Spleen (tissue), 11 donors: ENCODE measurements around the gene SUPT20H. TPM values are rescaled to one million over a fixed set of nuclear protein-coding genes. Genes with fewer than 3 reads are reported as not detected.

Source experiments
- DNase-seq: peaks from one replicate; pipeline ENCODE4 v3.0.0-alpha.2; 2020
- H3K27ac ChIP-seq, 8 donors: fragments of 200-600 bp; sonication (generic) in 7 of 8; 1 replicate in 4 of 8; 2 replicates in 4 of 8; pipeline versions ENCODE4 v1.5.0 to v1.8.0; 2016 to 2021; ENCODE audit warnings: inconsistent platforms in 4 of 8, mild to moderate bottlenecking in 4 of 8, moderate library complexity in 1 of 8
- H3K27me3 ChIP-seq, 7 donors: fragments of 200-600 bp; sonication (generic) in 6 of 7; replicated peaks in 1 of 7; 1 replicate in 4 of 7; 2 replicates in 3 of 7; pipeline versions ENCODE4 v1.5.0 to v1.8.0; 2016 to 2021; ENCODE audit warnings: inconsistent platforms in 3 of 7, mild to moderate bottlenecking in 1 of 7
- H3K36me3 ChIP-seq, 6 donors: fragments of 200-600 bp; sonication (generic) in 5 of 6; 1 replicate in 4 of 6; 2 replicates in 2 of 6; pipeline versions ENCODE4 v1.5.0 to v1.8.0; 2016 to 2021; ENCODE audit warnings: inconsistent platforms in 2 of 6
- H3K4me1 ChIP-seq, 6 donors: fragments of 200-600 bp; sonication (generic) in 5 of 6; 1 replicate in 3 of 6; 2 replicates in 3 of 6; pipeline versions ENCODE4 v1.5.0 to v1.8.0; 2016 to 2021; ENCODE audit warnings: inconsistent platforms in 3 of 6
- H3K4me3 ChIP-seq, 8 donors: fragments of 200-600 bp; sonication (generic) in 7 of 8; 1 replicate in 4 of 8; 2 replicates in 4 of 8; pipeline versions ENCODE4 v1.5.0 to v1.8.0; 2016 to 2021; ENCODE audit warnings: inconsistent platforms in 4 of 8, mild to moderate bottlenecking in 4 of 8, moderate library complexity in 2 of 8
- H3K9me3 ChIP-seq, 8 donors: fragments of 200-600 bp; sonication (generic) in 7 of 8; 1 replicate in 4 of 8; 2 replicates in 4 of 8; pipeline versions ENCODE4 v1.5.0 to v1.8.0; 2016 to 2021; ENCODE audit warnings: inconsistent platforms in 4 of 8
- CTCF ChIP-seq, 11 experiments: fragments of 200-600 bp in 7 of 11; fragments of 450-650 bp in 4 of 11; sonication (generic) in 4 of 11; IDR thresholded peaks in 8 of 11; conservative IDR thresholded peaks in 3 of 11; 1 replicate in 7 of 11; 2 replicates in 4 of 11; pipeline versions ENCODE4 v1.4.0 to v1.8.0; 2016 to 2021; ENCODE audit warnings: antibody characterized with exemption in 11 of 11, inconsistent platforms in 4 of 11, mild to moderate bottlenecking in 1 of 11
- POLR2A ChIP-seq, 3 donors: fragments of 450-650 bp; IDR thresholded peaks; one replicate each; pipeline ENCODE4 v1.5.1; 2017; ENCODE audit warnings: antibody characterized with exemption in 3 of 3, mild to moderate bottlenecking in 1 of 3
- POLR2AphosphoS5 ChIP-seq, 3 donors: sonication (generic); formaldehyde crosslinking; IDR thresholded peaks; one replicate each; pipeline ENCODE4 v1.5.1; 2017; ENCODE audit warnings: antibody characterized with exemption in 3 of 3
- WGBS, 5 donors: extraction: QIAGEN DNeasy Blood & Tissue Kit in 3 of 5; methylation state at CpG; one replicate each; pipeline versions ENCODE4 v1.1.5 to v1.1.7; 2013 to 2018; 5-methylcytosine and 5-hydroxymethylcytosine counted together
- intact Hi-C: fragments of 100-400 bp; cut with DNase I; formaldehyde crosslinking; loops from one replicate; pipeline ENCODE4 v1.15.0; 2023; ENCODE audit warnings: low total_unique reads
- polyA plus RNA-seq, 3 donors: library from polyadenylated mRNA; stranded (reverse); fragments of 200-250 nt; gene quantifications; one replicate each; pipeline ENCODE4 v1.2.1, GENCODE V29; 2013
- total RNA-seq, 7 donors: library from RNA; depleted of rRNA in 3 of 7; stranded (reverse); fragments of >200 nt in 3 of 7; fragmentation: NEBNext Ultra II Directional in 4 of 7; extraction: Animal tissue kit (Norgen Biotek cat#: 25700) in 4 of 7; gene quantifications; one replicate each; pipeline versions ENCODE4 v1.1.0 to v1.2.1, GENCODE V29; 2016 to 2021
- donor health status: healthy with polysubstance abuse.
- donor health status: DM: no; HTN: no; CAD: no; lungs with moderate emphysema.
- donor health status: DM: no; HTN: no; CAD: no.
- donor health status: Bipolar disorder and iron deficiency.
- donor health status: healthy.
- donor health status: DM: no; HTN: no; CAD: no.
- donor health status: DM: yes; HTN: yes; CAD: no.

The SUPT20H gene
- total and polyA plus RNA-seq, 10 donors: 22.0 to 95.3 (median 64.9) TPM

GRCh38 chr13:37001921-37002250 lies 57.6 kb downstream of the SUPT20H start:
- DNase-seq: no peak
- Histone ChIP-seq H3K27ac (no peak overlapping the region), H3K36me3 (peaks cover 2 to 46% (median 40%) of the 10 kb centered on the region in 6 donors), H3K9me3 (no peaks in the 10 kb centered on the region), H3K4me3 (peak overlapping the region in 3 of 8 donors; percentile 79 to 90 (median 80)), H3K27me3 (no peaks in the 10 kb centered on the region), H3K4me1 (peaks cover 20 to 46% (median 30%) of the 10 kb centered on the region in 6 donors)
- no peak for TF ChIP-seq POLR2AphosphoS5 (IDR thresholded peaks at IDR 0.05)
- no peak for TF ChIP-seq POLR2A (IDR thresholded peaks at IDR 0.05)
- TF ChIP-seq CTCF (IDR thresholded peaks at IDR 0.05 in 8 of 11, conservative IDR thresholded peaks at IDR 0.05 in 3 of 11): no peak
- intact Hi-C loops: no loop called here
- WGBS, 5 donors: 45 to 62% (median 48%) methylated on average over 3 of the region's 3 CpGs

GRCh38 chr13:36999054-36999714 lies 60.3 kb downstream of the SUPT20H start, which contains the start of gene ALG5:
Gene ALG5 (minus strand): TSS chr13:36999340. CDS start chr13:36999300, 40 bp downstream.
- no peaks in the 10 kb centered on the region for H3K27me3 ChIP-seq
- H3K36me3 ChIP-seq: peaks cover 0 to 38% (median 23%) of the 10 kb centered on the region in 6 donors
- peaks cover 20 to 60% (median 38%) of the 10 kb centered on the region in 6 donors for H3K4me1 ChIP-seq
- TF ChIP-seq CTCF (IDR thresholded peaks at IDR 0.05 in 8 of 11, conservative IDR thresholded peaks at IDR 0.05 in 3 of 11) (peak; percentile 26 to 99 (median 99)), POLR2AphosphoS5 (IDR thresholded peaks at IDR 0.05) (peak; percentile 88 to 92 (median 89)), POLR2A (IDR thresholded peaks at IDR 0.05) (no peak)
- peak; percentile 99 for DNase-seq
- H3K9me3 ChIP-seq: no peaks in the 10 kb centered on the region
- intact Hi-C loops: loop anchor here (10.0 kb wide), 1 partner anchor 174 kb away; no protein-coding TSS in a partner anchor
- peak within 1 kb of the TSS; percentile 95 to 99 (median 98) for H3K27ac ChIP-seq
- WGBS, 5 donors: 0 to 1% (median 0%) methylated on average over 46 to 52 of the region's 52 CpGs
- H3K4me3 ChIP-seq: peak within 1 kb of the TSS; percentile 67 to 94 (median 84)

GRCh38 chr13:36998624-36999041 lies 60.9 kb downstream of the SUPT20H start:
- Histone ChIP-seq H3K4me3 (peak overlapping the region; percentile 67 to 94 (median 84)), H3K4me1 (peaks cover 20 to 60% (median 38%) of the 10 kb centered on the region in 6 donors), H3K27ac (peak overlapping the region; percentile 95 to 99 (median 98)), H3K9me3 (no peaks in the 10 kb centered on the region), H3K36me3 (peaks cover 0 to 38% (median 22%) of the 10 kb centered on the region in 6 donors), H3K27me3 (no peaks in the 10 kb centered on the region)
- DNase-seq: peak; percentile 89
- no peak for TF ChIP-seq POLR2AphosphoS5 (IDR thresholded peaks at IDR 0.05)
- no peak for TF ChIP-seq CTCF (IDR thresholded peaks at IDR 0.05 in 8 of 11, conservative IDR thresholded peaks at IDR 0.05 in 3 of 11)
- TF ChIP-seq POLR2A (IDR thresholded peaks at IDR 0.05): no peak
- intact Hi-C loops: loop anchor here (10.0 kb wide), 1 partner anchor 174 kb away; no protein-coding TSS in a partner anchor
- WGBS, 5 donors: 0 to 1% (median 1%) methylated on average over 20 to 21 of the region's 21 CpGs
